ENCODE data around the gene CIDEB.

- TF ChIP-seq ZNF138 (CRISPR knock-in tag; IDR thresholded peaks at IDR 0.05; ENCODE audit: low read depth) (no peak), POLR2A (IDR thresholded peaks at IDR 0.05; ENCODE audit: insufficient read depth in 1 of 2, low read depth in 2 of 2, low read length in 2 of 2) (no peak), ZNF644 (CRISPR knock-in tag; IDR thresholded peaks at IDR 0.05; ENCODE audit: low read depth) (no peak), SMAD1 (CRISPR knock-in tag; IDR thresholded peaks at IDR 0.05; ENCODE audit: borderline replicate concordance, low read depth) (no peak), JUN (CRISPR knock-in tag; IDR thresholded peaks at IDR 0.05) (no peak), FLYWCH1 (CRISPR knock-in tag; IDR thresholded peaks at IDR 0.05) (0 out of 2 replicates have a peak, but pooled peaks have one; percentile 13), HOXA3 (CRISPR knock-in tag; IDR thresholded peaks at IDR 0.05) (no peak), ZNF263 (CRISPR knock-in tag; IDR thresholded peaks at IDR 0.05) (no peak)
- TF ChIP-seq, protein P1, sequence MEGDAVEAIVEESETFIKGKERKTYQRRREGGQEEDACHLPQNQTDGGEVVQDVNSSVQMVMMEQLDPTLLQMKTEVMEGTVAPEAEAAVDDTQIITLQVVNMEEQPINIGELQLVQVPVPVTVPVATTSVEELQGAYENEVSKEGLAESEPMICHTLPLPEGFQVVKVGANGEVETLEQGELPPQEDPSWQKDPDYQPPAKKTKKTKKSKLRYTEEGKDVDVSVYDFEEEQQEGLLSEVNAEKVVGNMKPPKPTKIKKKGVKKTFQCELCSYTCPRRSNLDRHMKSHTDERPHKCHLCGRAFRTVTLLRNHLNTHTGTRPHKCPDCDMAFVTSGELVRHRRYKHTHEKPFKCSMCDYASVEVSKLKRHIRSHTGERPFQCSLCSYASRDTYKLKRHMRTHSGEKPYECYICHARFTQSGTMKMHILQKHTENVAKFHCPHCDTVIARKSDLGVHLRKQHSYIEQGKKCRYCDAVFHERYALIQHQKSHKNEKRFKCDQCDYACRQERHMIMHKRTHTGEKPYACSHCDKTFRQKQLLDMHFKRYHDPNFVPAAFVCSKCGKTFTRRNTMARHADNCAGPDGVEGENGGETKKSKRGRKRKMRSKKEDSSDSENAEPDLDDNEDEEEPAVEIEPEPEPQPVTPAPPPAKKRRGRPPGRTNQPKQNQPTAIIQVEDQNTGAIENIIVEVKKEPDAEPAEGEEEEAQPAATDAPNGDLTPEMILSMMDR (CRISPR knock-in tag; IDR thresholded peaks at IDR 0.05) = no peak
Measured at GRCh38 chr14:24307156-24307574, 612 bp downstream of the CIDEB start.

All from HepG2 (cell line).